Nephron progenitor cell (in vitro differentiated cells): Measurements from ENCODE around the gene SPATA19.

Experiments
- DNase-seq: peaks from one replicate; pipeline ENCODE4 v3.0.0; 2021
- H3K27ac Mint-ChIP-seq: 2 replicates; pipeline ENCODE4 v1.8.0; 2021; ENCODE audit warnings: mild to moderate bottlenecking, moderate library complexity, mixed read lengths
- H3K27me3 Mint-ChIP-seq: 2 replicates; pipeline ENCODE4 v1.8.0; 2021; ENCODE audit warnings: mild to moderate bottlenecking, low read depth, mixed read lengths; ENCODE audit not compliant: poor library complexity
- H3K36me3 Mint-ChIP-seq: 2 replicates; pipeline ENCODE4 v1.8.0; 2021; ENCODE audit warnings: low read depth, mixed read lengths
- H3K4me1 Mint-ChIP-seq: 2 replicates; pipeline ENCODE4 v1.8.0; 2021; ENCODE audit warnings: mixed read lengths
- H3K4me3 Mint-ChIP-seq: 2 replicates; pipeline ENCODE4 v1.8.0; 2021; ENCODE audit warnings: mild to moderate bottlenecking, moderate library complexity, mixed read lengths
- H3K9me3 Mint-ChIP-seq: 2 replicates; pipeline ENCODE4 v1.8.0; 2021; ENCODE audit warnings: mild to moderate bottlenecking, moderate library complexity, mixed read lengths
- CTCF ChIP-seq: fragments of 200-600 bp; sonication (generic); IDR thresholded peaks from 2 replicates; pipeline ENCODE4 v1.5.0; 2021; ENCODE audit warnings: antibody characterized with exemption

Gene SPATA19

DNA sequence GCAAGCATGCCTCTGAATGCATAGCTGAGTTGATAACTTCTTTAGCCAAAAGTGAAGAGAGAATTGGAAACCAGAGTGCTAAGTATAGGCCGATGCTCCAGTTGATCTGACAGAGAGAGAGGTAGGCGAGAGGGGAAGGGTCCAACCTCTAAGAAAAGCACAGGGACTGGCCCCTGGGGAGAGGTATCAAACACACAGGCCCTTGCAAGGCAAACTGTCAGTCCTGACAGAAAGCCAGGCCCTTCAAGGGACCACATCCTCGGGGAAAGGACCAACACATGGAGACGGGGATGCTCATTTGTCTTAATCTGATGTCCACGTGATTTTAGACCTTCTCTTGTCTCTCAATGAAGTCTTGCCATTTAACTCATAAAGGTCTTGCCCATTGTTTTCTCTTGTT, 43.9 kb upstream of the SPATA19 start:
- DNase-seq = no peak
- peaks cover 8% of the 10 kb centered on the region for H3K27me3 Mint-ChIP-seq
- H3K36me3 Mint-ChIP-seq = no peaks in the 10 kb centered on the region
- no peaks in the 10 kb centered on the region for H3K9me3 Mint-ChIP-seq
- no peak for TF ChIP-seq CTCF
- H3K27ac Mint-ChIP-seq = no peak overlapping the region
- H3K4me1 Mint-ChIP-seq = peaks cover 14% of the 10 kb centered on the region
- no peak overlapping the region for H3K4me3 Mint-ChIP-seq

DNA sequence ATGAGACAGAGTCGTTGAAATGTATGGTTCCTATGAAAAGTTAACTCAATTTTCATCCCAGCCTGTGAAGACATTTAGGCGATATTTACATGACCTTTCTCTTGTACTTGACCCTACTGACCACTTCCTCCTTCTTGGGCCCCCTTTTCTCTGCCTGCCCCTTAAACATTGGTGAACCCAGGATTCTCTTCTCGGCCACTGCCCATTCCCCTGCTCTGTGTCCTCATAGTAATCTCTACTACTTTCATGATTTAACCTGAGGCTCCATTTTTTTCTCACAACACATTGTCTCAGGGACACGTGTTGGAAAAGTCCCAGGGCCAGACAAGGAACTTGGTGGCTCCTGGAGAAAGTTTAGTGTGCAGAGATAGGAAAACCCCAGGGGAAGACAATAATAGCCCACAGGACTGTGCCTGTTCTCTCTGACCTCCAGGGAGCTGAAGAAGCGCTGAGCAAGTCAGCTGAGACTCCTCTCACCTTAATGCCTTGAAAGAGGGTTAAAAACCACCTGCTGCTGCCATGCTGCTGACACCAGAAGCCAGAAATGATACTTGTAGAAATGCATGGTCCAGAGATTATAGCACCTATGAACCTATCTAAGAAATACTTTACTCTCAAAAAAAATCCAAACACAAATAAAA, 42.5 kb upstream of the SPATA19 start:
- Mint-ChIP-seq H3K27ac (no peak overlapping the region), H3K27me3 (peaks cover 8% of the 10 kb centered on the region), H3K4me1 (peaks cover 11% of the 10 kb centered on the region), H3K9me3 (peaks cover 12% of the 10 kb centered on the region), H3K36me3 (no peaks in the 10 kb centered on the region), H3K4me3 (no peak overlapping the region)
- DNase-seq = no peak
- no peak for TF ChIP-seq CTCF

GRCh38 chr11:133886029-133886428, 40.7 kb upstream of the SPATA19 start:
- Mint-ChIP-seq H3K27me3 (peaks cover 2% of the 10 kb centered on the region), H3K4me1 (no peaks in the 10 kb centered on the region), H3K27ac (no peak overlapping the region), H3K9me3 (peaks cover 20% of the 10 kb centered on the region), H3K36me3 (no peaks in the 10 kb centered on the region), H3K4me3 (no peak overlapping the region)
- DNase-seq = no peak
- TF ChIP-seq CTCF = no peak

GRCh38 chr11:133872160-133872559, 26.8 kb upstream of the SPATA19 start:
- Mint-ChIP-seq H3K27me3 (no peaks in the 10 kb centered on the region), H3K27ac (no peak overlapping the region), H3K4me1 (no peaks in the 10 kb centered on the region), H3K36me3 (no peaks in the 10 kb centered on the region), H3K4me3 (no peak overlapping the region), H3K9me3 (peaks cover 6% of the 10 kb centered on the region)
- no peak for DNase-seq
- no peak for TF ChIP-seq CTCF

DNA sequence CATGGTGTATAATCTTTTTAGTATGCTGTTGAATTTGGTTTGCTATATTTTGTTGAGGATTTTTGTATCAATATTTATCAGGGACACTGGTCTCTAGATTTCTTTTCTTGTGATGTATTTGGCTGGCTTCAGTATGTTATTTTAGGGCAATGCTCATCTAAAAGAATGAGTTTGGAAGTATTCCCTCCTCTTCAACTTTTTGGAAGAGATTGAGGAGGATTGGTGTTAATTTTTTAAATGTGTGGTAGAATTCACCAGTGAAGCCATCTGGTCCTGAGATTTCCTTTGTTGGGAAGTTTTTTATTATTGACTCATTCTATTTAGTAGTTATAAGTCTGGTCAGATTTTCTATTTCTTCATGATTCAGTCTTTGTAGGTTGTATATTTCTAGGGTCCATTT, 22.1 kb upstream of the SPATA19 start:
- Mint-ChIP-seq H3K27ac (no peak overlapping the region), H3K27me3 (peaks cover 6% of the 10 kb centered on the region), H3K9me3 (no peaks in the 10 kb centered on the region), H3K4me1 (no peaks in the 10 kb centered on the region), H3K4me3 (no peak overlapping the region), H3K36me3 (no peaks in the 10 kb centered on the region)
- no peak for DNase-seq
- no peak for TF ChIP-seq CTCF

DNA sequence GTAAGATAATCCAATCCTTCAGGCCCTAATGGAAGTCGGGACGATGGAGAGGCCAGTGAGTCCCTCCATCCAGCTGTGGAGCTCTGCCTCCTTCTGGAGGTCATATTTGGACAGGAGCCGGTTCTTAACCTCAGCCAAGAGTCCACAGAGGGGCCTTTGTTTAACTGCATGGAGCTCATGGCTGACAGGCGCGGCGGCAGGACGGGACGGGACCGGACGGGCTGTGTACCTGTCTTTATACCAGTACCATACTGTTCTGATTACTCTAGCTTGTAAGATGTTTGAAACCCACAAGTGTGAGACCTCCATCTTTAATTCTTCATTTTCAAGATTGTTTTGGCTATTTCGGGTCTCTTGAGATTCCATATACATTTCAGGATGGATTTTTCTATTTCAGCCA, 20.2 kb upstream of the SPATA19 start:
- H3K27me3 Mint-ChIP-seq = peaks cover 10% of the 10 kb centered on the region
- H3K27ac Mint-ChIP-seq = no peak overlapping the region
- no peaks in the 10 kb centered on the region for H3K4me1 Mint-ChIP-seq
- no peaks in the 10 kb centered on the region for H3K36me3 Mint-ChIP-seq
- TF ChIP-seq CTCF = no peak
- H3K4me3 Mint-ChIP-seq = no peak overlapping the region
- DNase-seq = no peak
- no peaks in the 10 kb centered on the region for H3K9me3 Mint-ChIP-seq
